ENCODE measurements around the gene ANKRD33B.
"Not testable (repeated sequence)": the region's sequence is repeated elsewhere in the genome, so short reads cannot be mapped to it uniquely, and the experiment has no call there.

Gene ANKRD33B

GRCh38 chr5:10559871-10560270, 4.0 kb upstream of the ANKRD33B start:
- DNase-seq, result peak; percentile 30

- no peak for DNase-seq
Measured at GRCh38 chr5:10562201-10563109, 1.4 kb upstream of the ANKRD33B start.

GRCh38 chr5:10563110-10563944, 543 bp upstream of the ANKRD33B start:
- peak; percentile 34 for DNase-seq

GRCh38 chr5:10564838-10565784, 1.2 kb downstream of the ANKRD33B start:
- DNase-seq, result no peak

GRCh38 chr5:10565785-10566542, 2.1 kb downstream of the ANKRD33B start:
- no peak for DNase-seq

GRCh38 chr5:10566543-10567068, 2.7 kb downstream of the ANKRD33B start:
- DNase-seq, result no peak

GRCh38 chr5:10567121-10567591, 3.3 kb downstream of the ANKRD33B start:
- no peak for DNase-seq

GRCh38 chr5:10567781-10568321, 4.0 kb downstream of the ANKRD33B start:
- peak; percentile 81 for DNase-seq

- DNase-seq, result not testable (repeated sequence)
Measured at GRCh38 chr5:10570540-10570939, 6.7 kb downstream of the ANKRD33B start.

GRCh38 chr5:10572451-10572850, 8.6 kb downstream of the ANKRD33B start:
- DNase-seq, result no peak

- no peak for DNase-seq
Measured at GRCh38 chr5:10573487-10574145, 9.7 kb downstream of the ANKRD33B start.

- not testable (repeated sequence) for DNase-seq
Measured at GRCh38 chr5:10574879-10575278, 11.0 kb downstream of the ANKRD33B start.

GRCh38 chr5:10576121-10576789, 12.4 kb downstream of the ANKRD33B start:
- no peak for DNase-seq

- no peak for DNase-seq
Measured at GRCh38 chr5:10576790-10577189, 12.9 kb downstream of the ANKRD33B start.

- DNase-seq, result no peak
Measured at GRCh38 chr5:10577371-10578292, 13.8 kb downstream of the ANKRD33B start.

GRCh38 chr5:10578293-10578665, 14.4 kb downstream of the ANKRD33B start:
- no peak for DNase-seq

GRCh38 chr5:10578869-10579268, 15.0 kb downstream of the ANKRD33B start:
- no peak for DNase-seq
